Stimulated activated CD4-positive, alpha-beta T cell treated with anti-CD3 and anti-CD28 coated beads, Interleukin-1b, Interleukin-23, amount 100 ng/mL, for 48 hours (primary cell): ENCODE results near the gene GALNT14.
A peak's percentile ranks its signal among the peaks of the same experiment; 100 is the strongest.

Experiments
- DNase-seq: peaks from one replicate; pipeline ENCODE4 v3.0.0-alpha.2; 2020

GALNT14 gene

DNA sequence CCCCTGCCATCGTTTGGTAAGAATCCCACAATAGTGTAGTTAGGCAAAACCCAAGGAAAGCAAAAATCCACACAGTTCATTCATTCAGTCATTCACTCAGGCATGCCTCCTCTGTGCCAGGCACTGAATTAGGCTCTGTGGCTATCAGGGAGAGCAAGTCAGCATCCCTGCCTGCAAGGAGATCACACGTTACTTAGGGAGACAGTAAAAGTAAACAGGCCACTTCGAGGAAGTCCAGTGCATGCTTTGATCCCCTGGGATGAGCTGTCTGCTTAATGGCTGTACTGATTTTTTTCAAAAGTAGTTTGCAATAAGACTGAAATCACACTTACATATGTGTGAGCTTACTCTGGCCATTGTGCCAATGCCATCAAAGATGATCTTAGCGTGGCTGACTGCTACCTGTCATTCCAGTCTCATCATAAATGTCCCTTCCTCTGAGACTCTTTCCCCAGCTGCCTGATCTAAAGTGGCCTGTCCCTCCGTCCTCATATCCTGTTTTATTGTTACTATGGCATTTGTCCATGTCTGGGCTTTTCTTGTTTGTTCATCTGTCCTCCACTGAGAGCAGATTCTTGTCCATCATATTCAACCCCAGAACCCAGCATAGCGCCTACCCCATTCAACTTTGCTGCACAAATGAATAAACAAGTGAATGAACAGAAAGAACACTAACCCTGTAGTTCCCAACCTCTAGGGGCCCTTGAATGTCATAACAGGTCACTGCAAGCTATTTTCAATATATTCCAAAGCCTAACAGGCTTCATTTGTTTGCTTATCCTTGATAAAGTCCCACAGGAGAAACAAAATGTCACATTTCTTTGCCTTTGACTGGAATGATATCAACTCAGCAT, 84.1 kb downstream of the GALNT14 start:
- DNase-seq = no peak

GRCh38 chr2:31052284-31052683, 86.0 kb downstream of the GALNT14 start:
- no peak for DNase-seq

DNA sequence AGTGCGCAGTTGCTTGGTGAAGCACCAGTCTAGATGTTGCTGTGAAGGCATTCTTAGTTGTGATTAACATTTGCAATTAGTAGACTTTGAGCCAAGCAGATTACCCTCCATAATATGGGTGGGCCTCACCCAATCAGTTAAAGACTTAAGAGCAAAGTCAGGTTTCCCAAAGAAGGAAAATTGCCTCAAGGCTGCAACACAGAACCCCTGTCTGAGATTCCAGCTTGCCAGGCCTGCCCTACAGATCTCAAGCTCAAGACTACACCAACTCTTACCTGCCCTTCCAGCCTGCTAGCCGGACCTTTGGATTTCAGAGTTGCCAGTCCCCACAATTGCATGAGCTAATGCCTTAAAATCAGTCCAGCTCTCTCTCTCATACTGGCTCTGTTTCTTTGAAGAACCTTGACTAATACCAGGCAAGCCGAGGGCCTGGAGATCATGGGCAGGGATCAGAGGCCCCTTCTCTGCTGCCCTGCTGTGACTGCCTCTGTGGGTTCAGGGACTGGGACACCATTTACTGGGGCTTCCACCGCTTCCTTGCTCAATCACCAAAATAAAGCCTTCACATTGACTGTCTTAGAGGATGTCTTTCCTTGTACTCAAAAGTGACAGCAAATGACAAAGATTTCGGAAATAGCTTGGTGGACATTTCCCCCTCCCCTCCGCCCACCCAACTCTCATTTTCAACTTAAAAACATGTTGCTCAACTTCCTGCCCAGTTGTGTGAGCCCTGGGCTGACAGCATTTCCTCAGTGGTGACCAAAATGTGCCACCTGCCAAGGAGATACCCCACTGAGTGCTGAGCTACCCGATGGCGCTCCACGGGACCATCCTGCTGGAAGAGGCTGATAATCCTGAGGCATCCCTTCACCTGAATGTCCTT, 86.7 kb downstream of the GALNT14 start:
- peak; percentile 8 for DNase-seq

- DNase-seq = no peak
Measured at GRCh38 chr2:31049916-31050588, 88.2 kb downstream of the GALNT14 start.

- DNase-seq = no peak
Measured at GRCh38 chr2:31049264-31049663, 89.0 kb downstream of the GALNT14 start.

- no peak for DNase-seq
Measured at GRCh38 chr2:31047599-31047998, 90.6 kb downstream of the GALNT14 start.

- DNase-seq = no peak
Measured at GRCh38 chr2:31038385-31038784, 99.9 kb downstream of the GALNT14 start.

DNA sequence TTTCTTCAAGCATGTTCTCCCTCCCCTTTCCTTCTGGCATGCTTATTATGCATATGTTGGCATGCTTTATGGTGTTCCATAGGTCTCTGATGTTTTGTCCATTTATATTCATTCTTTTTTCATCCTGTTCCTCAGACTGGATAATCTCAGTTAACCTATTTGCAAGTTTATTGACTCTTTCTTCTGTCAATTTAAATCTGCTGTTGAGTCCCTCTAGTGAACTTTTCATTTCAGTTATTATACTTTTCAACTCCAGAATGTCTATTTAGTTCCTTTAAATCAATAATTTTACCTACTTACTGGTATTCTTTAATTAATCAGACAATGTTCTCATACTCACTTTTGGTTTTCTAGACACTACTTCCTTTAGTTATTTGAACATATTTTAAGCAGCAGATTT, 101.2 kb downstream of the GALNT14 start:
- DNase-seq = no peak

GRCh38 chr2:31033032-31033431, 105.2 kb downstream of the GALNT14 start:
- DNase-seq = no peak

- no peak for DNase-seq
Measured at GRCh38 chr2:31032475-31032874, 105.8 kb downstream of the GALNT14 start.

GRCh38 chr2:31031132-31031706, 107.0 kb downstream of the GALNT14 start:
- DNase-seq = no peak

- DNase-seq = no peak
Measured at GRCh38 chr2:31028417-31028816, 109.8 kb downstream of the GALNT14 start.

DNA sequence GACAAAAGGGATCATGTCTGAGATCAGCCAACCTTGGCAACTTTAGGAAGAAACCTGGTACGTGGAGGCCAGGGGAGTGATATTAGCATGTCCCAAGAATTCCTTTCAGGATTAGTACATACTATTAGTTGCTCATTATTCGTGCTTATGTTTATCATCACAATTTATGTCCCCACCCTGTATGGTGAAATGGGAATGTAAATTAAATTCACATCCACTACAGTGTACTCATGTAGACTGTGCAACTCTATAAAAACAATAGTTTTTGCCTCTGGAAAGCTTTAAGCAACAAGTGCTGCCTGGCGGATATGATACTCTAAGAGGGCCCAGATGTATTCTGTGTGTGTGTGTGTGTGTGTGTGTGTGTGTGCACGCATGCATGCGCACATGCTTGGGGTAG, 110.7 kb downstream of the GALNT14 start:
- no peak for DNase-seq

- DNase-seq = no peak
Measured at GRCh38 chr2:31023541-31023940, 114.7 kb downstream of the GALNT14 start.

DNA sequence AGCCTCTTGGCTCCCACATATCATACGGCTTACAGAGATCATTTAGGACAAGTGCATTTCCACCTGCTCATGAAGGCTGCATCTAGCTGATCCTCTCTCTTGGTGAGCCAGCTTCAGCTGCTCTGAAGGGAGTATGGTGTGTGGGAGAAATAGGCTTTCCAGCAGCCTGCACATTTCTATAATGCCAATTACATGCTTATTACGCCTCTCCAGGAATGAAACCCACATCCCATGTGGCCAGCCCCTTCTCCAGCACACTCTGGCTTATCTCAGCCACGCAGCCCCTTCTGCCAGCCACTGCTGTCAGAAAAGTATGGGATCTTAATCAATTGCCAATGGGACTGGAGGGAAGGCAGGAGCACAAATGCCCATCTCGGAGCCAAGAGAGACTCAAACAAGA, 117.5 kb downstream of the GALNT14 start:
- no peak for DNase-seq

DNA sequence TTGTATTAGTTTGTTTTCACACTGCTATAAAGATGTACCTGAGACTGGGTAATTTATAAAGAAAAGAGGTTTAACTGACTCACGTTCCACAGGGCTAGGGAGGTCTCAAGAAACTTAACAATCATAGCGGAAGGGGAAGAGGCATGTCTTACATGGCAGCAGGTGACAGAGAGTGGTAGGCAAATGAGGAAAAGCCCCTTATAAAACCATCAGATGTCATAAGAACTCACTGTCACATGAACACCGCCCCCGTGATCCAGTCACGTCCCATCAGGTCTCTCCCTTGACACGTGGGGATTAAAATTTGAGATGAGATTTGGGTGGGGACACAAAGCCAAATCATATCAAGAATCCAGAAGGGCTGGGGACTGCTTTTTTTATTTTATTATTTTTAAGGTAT, 120.0 kb downstream of the GALNT14 start:
- no peak for DNase-seq

GRCh38 chr2:31016648-31017047, 121.6 kb downstream of the GALNT14 start:
- no peak for DNase-seq

- DNase-seq = no peak
Measured at GRCh38 chr2:31014516-31014915, 123.7 kb downstream of the GALNT14 start.

GRCh38 chr2:31013301-31013700, 124.9 kb downstream of the GALNT14 start:
- DNase-seq = no peak

- DNase-seq = no peak
Measured at GRCh38 chr2:31012406-31012805, 125.8 kb downstream of the GALNT14 start.

DNA sequence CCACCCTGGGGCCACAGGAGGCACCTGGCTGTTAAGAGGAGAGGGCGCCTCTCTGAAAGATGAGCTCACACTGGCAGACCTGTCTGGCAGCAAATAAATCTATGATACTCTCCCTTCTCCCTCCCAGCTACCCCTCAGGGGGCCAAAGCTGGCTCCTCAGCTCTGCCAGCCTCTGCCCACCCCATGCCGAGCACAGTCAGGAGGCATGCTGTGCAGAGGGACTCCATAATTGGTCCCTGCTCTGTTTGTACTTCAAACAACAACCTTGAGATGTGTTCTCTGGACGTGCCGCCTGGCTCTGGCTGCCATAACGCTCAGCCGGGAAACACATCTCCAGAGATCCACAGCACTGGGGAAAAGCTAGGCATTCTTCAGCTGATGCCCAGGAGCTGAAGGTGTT, 126.7 kb downstream of the GALNT14 start:
- DNase-seq = no peak

DNA sequence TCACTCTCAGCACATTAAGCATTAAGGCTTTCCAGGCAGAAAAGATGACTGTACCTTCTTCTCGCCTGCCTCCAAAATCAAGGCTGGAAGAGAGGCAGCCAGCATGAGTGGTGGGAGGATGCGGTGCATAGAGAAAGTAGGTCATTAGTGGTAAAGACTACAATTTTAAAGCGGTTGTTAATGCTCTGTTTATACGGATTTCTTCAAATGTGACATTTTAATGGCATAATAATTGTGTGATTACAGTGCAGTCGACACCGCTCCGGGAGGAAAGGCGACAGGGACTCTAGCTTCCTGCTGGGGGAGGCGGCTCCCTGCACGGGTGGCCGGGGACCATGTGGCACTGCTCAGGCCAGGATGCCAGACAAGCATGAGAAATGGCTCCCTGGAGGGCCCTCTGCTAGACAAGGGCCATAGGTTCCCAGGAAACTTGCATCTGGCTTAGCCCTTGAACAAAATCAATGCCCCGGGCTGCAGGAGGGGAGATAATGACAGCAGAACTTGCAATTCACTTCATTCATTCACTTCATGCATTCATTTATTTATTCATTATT, 129.6 kb downstream of the GALNT14 start:
- no peak for DNase-seq

DNA sequence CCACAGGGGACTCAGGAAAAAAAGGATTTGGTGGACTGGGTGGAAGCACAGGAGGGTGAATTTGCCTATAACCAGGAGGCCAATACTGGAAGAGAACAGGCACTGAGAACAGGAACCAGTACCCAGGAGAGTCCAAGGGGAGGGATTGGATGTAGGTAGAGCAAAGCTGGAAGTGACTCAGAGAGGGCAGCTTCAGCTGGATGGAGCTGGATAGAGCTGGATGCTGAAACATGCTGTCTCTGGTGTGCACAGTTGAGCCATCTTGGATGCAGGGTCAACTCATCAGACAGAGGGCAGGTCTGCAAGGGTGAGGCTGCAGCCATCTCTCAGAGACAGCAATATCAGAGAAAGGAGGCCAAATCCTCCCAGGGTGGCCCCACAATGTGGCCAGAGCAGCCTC, 134.0 kb downstream of the GALNT14 start:
- no peak for DNase-seq
